WTC11 (cell line): Measurements from ENCODE around the gene DCD. TPM values are rescaled to one million over a fixed set of nuclear protein-coding genes. Genes with fewer than 3 reads are reported as not detected.

Source experiments
- ATAC-seq: fragments of 200-7000 bp; cut with Tn5 transposase; 2 replicates; pipeline ENCODE4 v1.10.0; 2021; ENCODE audit warnings: mild to moderate bottlenecking, moderate library complexity
- CTCF ChIA-PET: fragments of 300-600 bp; sonication (Branson Sonifier 250); formaldehyde crosslinking; loops from one replicate; lab custom pipeline; 2021; ENCODE audit warnings: antibody characterized with exemption; lab: Charles Lee
- POLR2A ChIA-PET: fragments of 350-600 bp; sonication (Branson Sonifier 250); formaldehyde crosslinking; loops from one replicate; lab custom pipeline; 2021; ENCODE audit warnings: antibody characterized with exemption; lab: Charles Lee
- DNase-seq: peaks from one replicate; pipeline ENCODE4 v3.0.0; 2021; ENCODE audit warnings: low spot score
- H3K27ac Mint-ChIP-seq: 2 replicates; pipeline ENCODE4 v1.8.0; 2021; ENCODE audit warnings: mixed read lengths
- H3K27me3 Mint-ChIP-seq: 2 replicates; pipeline ENCODE4 v1.8.0; 2021; ENCODE audit warnings: low read depth, mild to moderate bottlenecking, moderate library complexity, mixed read lengths
- H3K36me3 Mint-ChIP-seq: 2 replicates; pipeline ENCODE4 v1.8.0; 2021; ENCODE audit warnings: mixed read lengths
- H3K4me1 Mint-ChIP-seq: 2 replicates; pipeline ENCODE4 v1.8.0; 2022; ENCODE audit warnings: mixed read lengths
- H3K4me3 Mint-ChIP-seq: 2 replicates; pipeline ENCODE4 v1.8.0; 2021; ENCODE audit warnings: mild to moderate bottlenecking, moderate library complexity, mixed read lengths
- H3K9me3 Mint-ChIP-seq: 2 replicates; pipeline ENCODE4 v1.8.0; 2021; ENCODE audit warnings: mixed read lengths
- CREM ChIP-seq: sonication (generic); formaldehyde crosslinking; IDR thresholded peaks from 2 replicates; pipeline ENCODE4 v1.8.1; 2022; ENCODE audit warnings: mild to moderate bottlenecking, missing genetic modification reagents, moderate library complexity
- FOXJ3 ChIP-seq: sonication (generic); formaldehyde crosslinking; IDR thresholded peaks from 2 replicates; pipeline ENCODE4 v1.9.0; 2021; ENCODE audit warnings: missing genetic modification reagents, mild to moderate bottlenecking, borderline replicate concordance
- FOXK1 ChIP-seq: sonication (generic); formaldehyde crosslinking; IDR thresholded peaks from 2 replicates; pipeline ENCODE4 v1.8.0; 2022; ENCODE audit warnings: mild to moderate bottlenecking, moderate library complexity, missing genetic modification reagents
- HMGXB4 ChIP-seq: sonication (generic); formaldehyde crosslinking; IDR thresholded peaks from 2 replicates; pipeline ENCODE4 v1.8.1; 2023; ENCODE audit warnings: mild to moderate bottlenecking, moderate library complexity, missing genetic modification reagents
- JAZF1 ChIP-seq: fragments of 250-450 bp; sonication (Bioruptor Pico); IDR thresholded peaks from 2 replicates; pipeline ENCODE4 v1.9.0; 2021; ENCODE audit warnings: moderate library complexity, mild to moderate bottlenecking, inconsistent platforms
- MXD4 ChIP-seq: fragments of 250-450 bp; sonication (Bioruptor Pico); IDR thresholded peaks from 2 replicates; pipeline ENCODE4 v1.8.0; 2021; ENCODE audit warnings: mild to moderate bottlenecking, moderate library complexity, borderline replicate concordance
- MYBL2 ChIP-seq: sonication (generic); formaldehyde crosslinking; IDR thresholded peaks from 2 replicates; pipeline ENCODE4 v1.8.1; 2023; ENCODE audit warnings: mild to moderate bottlenecking, moderate library complexity, missing genetic modification reagents
- NFATC4 ChIP-seq: fragments of 250-450 bp; sonication (Bioruptor Pico); IDR thresholded peaks from 2 replicates; pipeline ENCODE4 v1.9.0; 2021; ENCODE audit warnings: mild to moderate bottlenecking
- RELA ChIP-seq: sonication (generic); formaldehyde crosslinking; IDR thresholded peaks from 2 replicates; pipeline ENCODE4 v1.8.1; 2022; ENCODE audit warnings: missing genetic modification reagents, mild to moderate bottlenecking, borderline replicate concordance
- SMAD4 ChIP-seq: sonication (generic); formaldehyde crosslinking; IDR thresholded peaks from 2 replicates; pipeline ENCODE4 v1.8.0; 2022; ENCODE audit warnings: mild to moderate bottlenecking, missing genetic modification reagents
- STAT6 ChIP-seq: sonication (generic); formaldehyde crosslinking; conservative IDR thresholded peaks from 2 replicates; pipeline ENCODE4 v1.8.1; 2023; ENCODE audit warnings: mild to moderate bottlenecking, low read depth, missing genetic modification reagents, moderate library complexity
- ZNF423 ChIP-seq: fragments of 250-450 bp; sonication (Bioruptor Pico); IDR thresholded peaks from 2 replicates; pipeline ENCODE4 v2.1.2; 2022; ENCODE audit warnings: mild to moderate bottlenecking, moderate library complexity
- total RNA-seq: library from RNA; stranded (reverse); gene quantifications from 3 replicates; pipeline ENCODE4 v1.2.3, GENCODE V29; 2021
- TF ChIP-seq, protein P1 (sequence below): sonication (generic); formaldehyde crosslinking; IDR thresholded peaks from 2 replicates; pipeline ENCODE4 v1.8.0; 2022; ENCODE audit warnings: missing genetic modification reagents
- TF ChIP-seq, protein P2 (sequence below): sonication (generic); formaldehyde crosslinking; IDR thresholded peaks from 2 replicates; pipeline ENCODE4 v1.8.1; 2023; ENCODE audit warnings: mild to moderate bottlenecking, missing genetic modification reagents, moderate library complexity
- TF ChIP-seq, protein P3 (sequence below): fragments of 250-450 bp; sonication (Bioruptor Pico); IDR thresholded peaks from 2 replicates; pipeline ENCODE4 v1.9.0; 2021; ENCODE audit warnings: mild to moderate bottlenecking
- TF ChIP-seq, protein P4 (sequence below): fragments of 200-600 bp; IDR thresholded peaks from 2 replicates; pipeline ENCODE4 v1.8.0; 2022; ENCODE audit warnings: antibody characterized with exemption
- TF ChIP-seq, protein P5 (sequence below): sonication (generic); formaldehyde crosslinking; IDR thresholded peaks from 2 replicates; pipeline ENCODE4 v1.8.1; 2022; ENCODE audit warnings: low read depth, missing genetic modification reagents, borderline replicate concordance

DCD gene
- total RNA-seq, 1 experiment from 2014 or later = not detected

DNA sequence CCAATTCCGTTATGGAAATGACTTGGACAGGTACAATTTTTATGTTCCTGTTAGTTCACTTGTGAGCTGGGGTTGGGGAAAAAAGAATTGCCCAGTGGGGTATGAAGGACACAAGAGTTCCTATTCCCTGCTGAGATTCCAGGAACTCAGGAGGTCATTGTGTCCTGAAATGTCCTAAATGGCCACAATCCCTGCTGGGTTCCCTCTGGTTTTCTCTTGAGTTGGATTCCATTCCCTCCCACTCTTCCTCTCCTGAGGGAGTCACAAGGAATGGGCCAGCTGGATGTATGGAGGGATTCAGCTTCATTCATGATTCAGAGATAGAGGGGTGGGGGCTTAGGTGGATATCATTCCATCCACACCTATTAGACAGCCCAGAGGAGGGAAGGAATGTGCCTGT lies 34.5 kb upstream of the DCD start:
- Mint-ChIP-seq H3K9me3 (peaks cover 24% of the 10 kb centered on the region), H3K27ac (no peak overlapping the region), H3K4me1 (peaks cover 74% of the 10 kb centered on the region), H3K4me3 (no peak overlapping the region), H3K36me3 (peaks cover 14% of the 10 kb centered on the region), H3K27me3 (peaks cover 29% of the 10 kb centered on the region)
- CTCF ChIA-PET = interaction anchor here (0.7 to 5.6 kb wide), 6 partner anchors 9 to 103 kb away, joined by 3 to 26 read pairs (median 4); partner anchors contain the start of gene PPP1R1A
- TF ChIP-seq ZNF423 (CRISPR knock-in tag) = peak; percentile 54; the same call in 1 of the 2 replicates
- no peak for TF ChIP-seq FOXK1
- TF ChIP-seq SMAD4 = no peak
- TF ChIP-seq, protein P1, sequence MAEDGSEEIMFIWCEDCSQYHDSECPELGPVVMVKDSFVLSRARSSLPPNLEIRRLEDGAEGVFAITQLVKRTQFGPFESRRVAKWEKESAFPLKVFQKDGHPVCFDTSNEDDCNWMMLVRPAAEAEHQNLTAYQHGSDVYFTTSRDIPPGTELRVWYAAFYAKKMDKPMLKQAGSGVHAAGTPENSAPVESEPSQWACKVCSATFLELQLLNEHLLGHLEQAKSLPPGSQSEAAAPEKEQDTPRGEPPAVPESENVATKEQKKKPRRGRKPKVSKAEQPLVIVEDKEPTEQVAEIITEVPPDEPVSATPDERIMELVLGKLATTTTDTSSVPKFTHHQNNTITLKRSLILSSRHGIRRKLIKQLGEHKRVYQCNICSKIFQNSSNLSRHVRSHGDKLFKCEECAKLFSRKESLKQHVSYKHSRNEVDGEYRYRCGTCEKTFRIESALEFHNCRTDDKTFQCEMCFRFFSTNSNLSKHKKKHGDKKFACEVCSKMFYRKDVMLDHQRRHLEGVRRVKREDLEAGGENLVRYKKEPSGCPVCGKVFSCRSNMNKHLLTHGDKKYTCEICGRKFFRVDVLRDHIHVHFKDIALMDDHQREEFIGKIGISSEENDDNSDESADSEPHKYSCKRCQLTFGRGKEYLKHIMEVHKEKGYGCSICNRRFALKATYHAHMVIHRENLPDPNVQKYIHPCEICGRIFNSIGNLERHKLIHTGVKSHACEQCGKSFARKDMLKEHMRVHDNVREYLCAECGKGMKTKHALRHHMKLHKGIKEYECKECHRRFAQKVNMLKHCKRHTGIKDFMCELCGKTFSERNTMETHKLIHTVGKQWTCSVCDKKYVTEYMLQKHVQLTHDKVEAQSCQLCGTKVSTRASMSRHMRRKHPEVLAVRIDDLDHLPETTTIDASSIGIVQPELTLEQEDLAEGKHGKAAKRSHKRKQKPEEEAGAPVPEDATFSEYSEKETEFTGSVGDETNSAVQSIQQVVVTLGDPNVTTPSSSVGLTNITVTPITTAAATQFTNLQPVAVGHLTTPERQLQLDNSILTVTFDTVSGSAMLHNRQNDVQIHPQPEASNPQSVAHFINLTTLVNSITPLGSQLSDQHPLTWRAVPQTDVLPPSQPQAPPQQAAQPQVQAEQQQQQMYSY (CRISPR knock-in tag) = no peak
- no peak for TF ChIP-seq NFATC4
- TF ChIP-seq, protein P2, sequence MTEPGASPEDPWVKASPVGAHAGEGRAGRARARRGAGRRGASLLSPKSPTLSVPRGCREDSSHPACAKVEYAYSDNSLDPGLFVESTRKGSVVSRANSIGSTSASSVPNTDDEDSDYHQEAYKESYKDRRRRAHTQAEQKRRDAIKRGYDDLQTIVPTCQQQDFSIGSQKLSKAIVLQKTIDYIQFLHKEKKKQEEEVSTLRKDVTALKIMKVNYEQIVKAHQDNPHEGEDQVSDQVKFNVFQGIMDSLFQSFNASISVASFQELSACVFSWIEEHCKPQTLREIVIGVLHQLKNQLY (CRISPR knock-in tag) = no peak
- TF ChIP-seq, protein P3, sequence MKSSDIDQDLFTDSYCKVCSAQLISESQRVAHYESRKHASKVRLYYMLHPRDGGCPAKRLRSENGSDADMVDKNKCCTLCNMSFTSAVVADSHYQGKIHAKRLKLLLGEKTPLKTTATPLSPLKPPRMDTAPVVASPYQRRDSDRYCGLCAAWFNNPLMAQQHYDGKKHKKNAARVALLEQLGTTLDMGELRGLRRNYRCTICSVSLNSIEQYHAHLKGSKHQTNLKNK (CRISPR knock-in tag) = no peak
- no peak for TF ChIP-seq HMGXB4 (CRISPR knock-in tag)
- ATAC-seq = no peak
- DNase-seq = no peak
- POLR2A ChIA-PET = interaction anchor here (0.5 kb wide), 1 partner anchor 509 kb away, joined by 3 read pairs; no protein-coding TSS in a partner anchor

- DNase-seq (peak; percentile 85), ATAC-seq (peak; percentile 72)
- no peak overlapping the region; the same call in 1 of the 2 replicates for H3K27ac Mint-ChIP-seq
- ChIA-PET CTCF (interaction anchor here (0.7 to 5.6 kb wide), 9 partner anchors 9 to 100 kb away, joined by 3 to 33 read pairs (median 6); no protein-coding TSS in a partner anchor), POLR2A (interaction anchor here (1.4 kb wide), 1 partner anchor 10 kb away, joined by 4 read pairs; no protein-coding TSS in a partner anchor)
- H3K36me3 Mint-ChIP-seq = no peaks in the 10 kb centered on the region
- H3K4me3 Mint-ChIP-seq = no peak overlapping the region
- H3K4me1 Mint-ChIP-seq = peaks cover 88% of the 10 kb centered on the region
- peaks cover 11% of the 10 kb centered on the region; the same call in 1 of the 2 replicates for H3K9me3 Mint-ChIP-seq
- TF ChIP-seq CREM (CRISPR knock-in tag) = no peak
- TF ChIP-seq, protein P4, sequence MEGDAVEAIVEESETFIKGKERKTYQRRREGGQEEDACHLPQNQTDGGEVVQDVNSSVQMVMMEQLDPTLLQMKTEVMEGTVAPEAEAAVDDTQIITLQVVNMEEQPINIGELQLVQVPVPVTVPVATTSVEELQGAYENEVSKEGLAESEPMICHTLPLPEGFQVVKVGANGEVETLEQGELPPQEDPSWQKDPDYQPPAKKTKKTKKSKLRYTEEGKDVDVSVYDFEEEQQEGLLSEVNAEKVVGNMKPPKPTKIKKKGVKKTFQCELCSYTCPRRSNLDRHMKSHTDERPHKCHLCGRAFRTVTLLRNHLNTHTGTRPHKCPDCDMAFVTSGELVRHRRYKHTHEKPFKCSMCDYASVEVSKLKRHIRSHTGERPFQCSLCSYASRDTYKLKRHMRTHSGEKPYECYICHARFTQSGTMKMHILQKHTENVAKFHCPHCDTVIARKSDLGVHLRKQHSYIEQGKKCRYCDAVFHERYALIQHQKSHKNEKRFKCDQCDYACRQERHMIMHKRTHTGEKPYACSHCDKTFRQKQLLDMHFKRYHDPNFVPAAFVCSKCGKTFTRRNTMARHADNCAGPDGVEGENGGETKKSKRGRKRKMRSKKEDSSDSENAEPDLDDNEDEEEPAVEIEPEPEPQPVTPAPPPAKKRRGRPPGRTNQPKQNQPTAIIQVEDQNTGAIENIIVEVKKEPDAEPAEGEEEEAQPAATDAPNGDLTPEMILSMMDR = peak; percentile 86
- peaks cover 12% of the 10 kb centered on the region for H3K27me3 Mint-ChIP-seq
Observed at GRCh38 chr12:54680374-54680773, 32.2 kb upstream of the DCD start.

DNA sequence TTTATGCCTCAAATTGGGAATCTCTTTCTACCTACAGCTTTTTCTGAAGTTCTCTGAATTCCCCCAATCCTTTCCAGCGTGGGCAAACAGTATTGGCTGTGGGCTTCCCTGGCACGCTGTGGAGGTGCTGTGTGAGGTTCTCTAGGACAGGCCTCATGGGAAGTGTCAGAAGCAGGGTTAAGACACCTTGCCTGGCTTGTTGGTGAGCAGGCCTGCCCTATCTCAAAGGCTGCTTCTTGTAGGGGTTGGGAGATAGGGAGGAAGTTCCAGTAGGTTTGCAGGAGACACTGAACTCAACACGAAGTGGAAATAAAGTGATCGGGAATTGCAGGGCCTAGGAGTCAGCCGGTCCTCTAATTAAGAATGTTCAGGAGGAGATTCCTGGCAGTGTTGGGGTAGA lies 30.0 kb upstream of the DCD start:
- CTCF ChIA-PET = interaction anchor here (0.9 to 1.5 kb wide), 3 partner anchors 12 to 82 kb away, joined by 4 to 16 read pairs (median 7); no protein-coding TSS in a partner anchor
- H3K4me3 Mint-ChIP-seq = no peak overlapping the region
- DNase-seq = no peak
- H3K4me1 Mint-ChIP-seq = peaks cover 65% of the 10 kb centered on the region
- H3K36me3 Mint-ChIP-seq = no peaks in the 10 kb centered on the region
- POLR2A ChIA-PET = no interaction called here
- peaks cover 7% of the 10 kb centered on the region for H3K27me3 Mint-ChIP-seq
- TF ChIP-seq FOXJ3 (CRISPR knock-in tag) (no peak), STAT6 (CRISPR knock-in tag) (no peak), MXD4 (CRISPR knock-in tag) (no peak), JAZF1 (no peak), RELA (CRISPR knock-in tag) (no peak), MYBL2 (CRISPR knock-in tag) (no peak)
- TF ChIP-seq, protein P2 (CRISPR knock-in tag) = no peak
- TF ChIP-seq, protein P5, sequence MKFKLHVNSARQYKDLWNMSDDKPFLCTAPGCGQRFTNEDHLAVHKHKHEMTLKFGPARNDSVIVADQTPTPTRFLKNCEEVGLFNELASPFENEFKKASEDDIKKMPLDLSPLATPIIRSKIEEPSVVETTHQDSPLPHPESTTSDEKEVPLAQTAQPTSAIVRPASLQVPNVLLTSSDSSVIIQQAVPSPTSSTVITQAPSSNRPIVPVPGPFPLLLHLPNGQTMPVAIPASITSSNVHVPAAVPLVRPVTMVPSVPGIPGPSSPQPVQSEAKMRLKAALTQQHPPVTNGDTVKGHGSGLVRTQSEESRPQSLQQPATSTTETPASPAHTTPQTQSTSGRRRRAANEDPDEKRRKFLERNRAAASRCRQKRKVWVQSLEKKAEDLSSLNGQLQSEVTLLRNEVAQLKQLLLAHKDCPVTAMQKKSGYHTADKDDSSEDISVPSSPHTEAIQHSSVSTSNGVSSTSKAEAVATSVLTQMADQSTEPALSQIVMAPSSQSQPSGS (CRISPR knock-in tag) = no peak
- TF ChIP-seq, all 79 proteins: peak for 0
- Mint-ChIP-seq H3K9me3 (peaks cover 11% of the 10 kb centered on the region; the same call in 1 of the 2 replicates), H3K27ac (0 out of 2 replicates have a peak overlapping the region, but pooled peaks have one; percentile 40)
- no peak for ATAC-seq
